HepG2 (cell line): ENCODE results near the gene FAM78B. TPM values are rescaled to one million over a fixed set of nuclear protein-coding genes. Genes with fewer than 3 reads are reported as not detected.

Experiments used
- ATAC-seq: fragments of 200-7000 bp; cut with Tn5 transposase; 3 replicates; pipeline ENCODE4 v1.9.1; 2020; ENCODE audit warnings: mild to moderate bottlenecking, moderate library complexity
- BruUV-seq: library from RNA; stranded (reverse); fragments of 400-500 nt; replicated peaks from 2 replicates; lab custom pipeline; 2021; lab: Mats Ljungman, UMichigan
- CTCF ChIA-PET: fragments of 300-600 bp; formaldehyde crosslinking; extraction: SDS; loops from one replicate; lab custom pipeline; 2021; ENCODE audit warnings: low total read pairs, inconsistent platforms, low intra/inter-chr PET ratio; lab: Yijun Ruan, JAX
- POLR2A ChIA-PET: fragments of 350-600 bp; sonication (Branson Sonifier 250); formaldehyde crosslinking; loops from one replicate; lab custom pipeline; 2020; ENCODE audit warnings: antibody characterized with exemption, inconsistent platforms; lab: Yijun Ruan, JAX
- DNase-seq: peaks from one replicate; pipeline ENCODE4 v3.0.0-alpha.2; 2015; ENCODE audit warnings: low spot score
- FAIRE-seq: peaks from 3 replicates; lab custom pipeline; 2011; peaks lifted over from hg19 to GRCh38; lab: Jason Lieb, UNC
- H2AFZ ChIP-seq: one replicate; pipeline ENCODE4 v1.6.1; 2011; ENCODE audit warnings: low read length, inconsistent platforms
- H3K27ac ChIP-seq: fragments of 300-600 bp; 3 replicates; pipeline ENCODE4 v1.8.0; 2011; ENCODE audit warnings: mixed run types, mild to moderate bottlenecking, mixed read lengths, low read length, inconsistent platforms; ENCODE audit not compliant: insufficient read depth; ENCODE audit errors: extremely low read length
- H3K27me3 ChIP-seq, 2 experiments: fragments of 200-600 bp in 1 of 2; 2 replicates in 1 of 2; 3 replicates in 1 of 2; pipeline versions ENCODE4 v1.6.0 to v1.8.0; 2011; ENCODE audit warnings: low read length in 2 of 2, mild to moderate bottlenecking in 2 of 2, moderate library complexity in 2 of 2, inconsistent platforms in 1 of 2; ENCODE audit not compliant: insufficient read depth in 2 of 2, control insufficient read depth in 1 of 2
- H3K36me3 ChIP-seq, 2 experiments: fragments of 200-600 bp in 1 of 2; replicated peaks in 1 of 2; 2 replicates in 1 of 2; 3 replicates in 1 of 2; pipeline versions ENCODE4 v1.5.1 to v1.8.0; 2011; ENCODE audit warnings: low read length in 2 of 2, inconsistent platforms in 1 of 2; ENCODE audit not compliant: insufficient read depth in 2 of 2, control insufficient read depth in 1 of 2
- H3K4me1 ChIP-seq: 2 replicates; pipeline ENCODE4 v1.5.1; 2012; ENCODE audit warnings: low read length, inconsistent platforms; ENCODE audit not compliant: insufficient read depth
- H3K4me2 ChIP-seq: 2 replicates; pipeline ENCODE4 v1.6.0; 2011; ENCODE audit warnings: low read depth, low read length, inconsistent platforms
- H3K4me3 ChIP-seq, 3 experiments: fragments of 200-600 bp in 1 of 3; sonication (generic), shearing (Covaris generic) in 1 of 3; replicated peaks in 1 of 3; 2 replicates each; pipeline ENCODE4 v1.5.1; 2011 to 2016; ENCODE audit warnings: low read length in 3 of 3, inconsistent platforms in 2 of 3, low read depth in 2 of 3, mild to moderate bottlenecking in 2 of 3, control low read depth in 1 of 3, mixed read lengths in 1 of 3; ENCODE audit not compliant: insufficient read depth in 1 of 3
- H3K79me2 ChIP-seq: one replicate; pipeline ENCODE4 v1.6.1; 2011; ENCODE audit warnings: low read length, inconsistent platforms; ENCODE audit not compliant: insufficient read depth
- H3K9ac ChIP-seq: 2 replicates; pipeline ENCODE4 v1.6.0; 2011; ENCODE audit warnings: mild to moderate bottlenecking, low read depth, low read length, inconsistent platforms; ENCODE audit not compliant: insufficient read depth
- H3K9me3 ChIP-seq: 2 replicates; pipeline ENCODE4 v1.5.1; 2012; ENCODE audit warnings: mild to moderate bottlenecking, low read length
- H4K20me1 ChIP-seq: 2 replicates; pipeline ENCODE4 v1.6.0; 2011; ENCODE audit warnings: inconsistent platforms, mild to moderate bottlenecking, low read length, moderate library complexity; ENCODE audit not compliant: insufficient read depth
- ADNP ChIP-seq: sonication (generic); formaldehyde crosslinking; IDR thresholded peaks from 2 replicates; pipeline ENCODE4 v1.4.0; 2020; ENCODE audit warnings: missing genetic modification reagents
- EHMT2 ChIP-seq: fragments of 200-600 bp; sonication (generic); IDR thresholded peaks from 2 replicates; pipeline ENCODE4 v1.7.0; 2017; ENCODE audit warnings: antibody characterized with exemption, low read depth, low read length, borderline replicate concordance
- HNRNPK ChIP-seq: fragments of 200-400 bp; formaldehyde crosslinking; IDR thresholded peaks from 2 replicates; pipeline ENCODE4 v1.6.1; 2018; ENCODE audit warnings: low read length, low read depth, moderate library complexity, mild to moderate bottlenecking; ENCODE audit not compliant: poor library complexity, severe bottlenecking
- JUNB ChIP-seq: sonication (generic); formaldehyde crosslinking; IDR thresholded peaks from 2 replicates; pipeline ENCODE4 v1.8.0; 2022; ENCODE audit warnings: missing genetic modification reagents, mild to moderate bottlenecking, borderline replicate concordance
- MBNL3 ChIP-seq: fragments of 250-450 bp; sonication (Bioruptor Pico); conservative IDR thresholded peaks from 2 replicates; pipeline ENCODE4 v1.8.0; 2022; ENCODE audit warnings: mild to moderate bottlenecking, inconsistent platforms
- PPARG ChIP-seq: conservative IDR thresholded peaks from 2 replicates; pipeline ENCODE4 v1.6.1; 2016; ENCODE audit warnings: missing biosample characterization, missing genetic modification reagents
- SMAD9 ChIP-seq: sonication (generic); formaldehyde crosslinking; IDR thresholded peaks from 2 replicates; pipeline ENCODE4 v1.5.1; 2020; ENCODE audit warnings: mild to moderate bottlenecking, missing genetic modification reagents
- ZFP36L1 ChIP-seq: sonication (generic); formaldehyde crosslinking; IDR thresholded peaks from 2 replicates; pipeline ENCODE4 v1.8.0; 2022; ENCODE audit warnings: mild to moderate bottlenecking, missing genetic modification reagents, moderate library complexity
- ZNF234 ChIP-seq: sonication (generic); formaldehyde crosslinking; conservative IDR thresholded peaks from 2 replicates; pipeline ENCODE4 v1.5.1; 2020; ENCODE audit warnings: mild to moderate bottlenecking, missing genetic modification reagents
- ZNF251 ChIP-seq: sonication (generic); formaldehyde crosslinking; IDR thresholded peaks from 2 replicates; pipeline ENCODE4 v1.9.0; 2021; ENCODE audit warnings: mild to moderate bottlenecking, missing genetic modification reagents
- ZNF292 ChIP-seq: sonication (generic); formaldehyde crosslinking; IDR thresholded peaks from 2 replicates; pipeline ENCODE4 v1.8.1; 2022; ENCODE audit warnings: mild to moderate bottlenecking, low read depth, missing genetic modification reagents, borderline replicate concordance
- ZNF607 ChIP-seq: sonication (generic); formaldehyde crosslinking; IDR thresholded peaks from 2 replicates; pipeline ENCODE4 v1.5.1; 2020; ENCODE audit warnings: missing genetic modification reagents, mild to moderate bottlenecking, borderline replicate concordance
- ZNF629 ChIP-seq: sonication (generic); formaldehyde crosslinking; conservative IDR thresholded peaks from 2 replicates; pipeline ENCODE4 v1.5.0; 2020; ENCODE audit warnings: missing genetic modification reagents
- ZUFSP ChIP-seq: sonication (generic); formaldehyde crosslinking; IDR thresholded peaks from 2 replicates; pipeline ENCODE4 v1.9.0; 2021; ENCODE audit warnings: missing genetic modification reagents, mild to moderate bottlenecking, borderline replicate concordance
- WGBS: methylation state at CpG from one replicate; pipeline ENCODE4 v1.1.6; 2017; ENCODE audit warnings: low lambda C conversion rate; 5-methylcytosine and 5-hydroxymethylcytosine counted together
- in situ Hi-C: cut with HindIII; loops from 2 replicates; pipeline ENCODE4 v1.10.0; 2017; ENCODE audit warnings: low pct_unique_long_range_greater_than_20kb; ENCODE audit not compliant: extremely low pct_ligation_motif_present
- intact Hi-C: fragments of 100-400 bp; cut with micrococcal nuclease; formaldehyde crosslinking; loops from one replicate; pipeline ENCODE4 v1.10.0; 2022; ENCODE audit not compliant: unreplicated experiment
- polyA plus RNA-seq, 8 experiments: library from polyadenylated mRNA; depleted of rRNA in 3 of 8; stranded (reverse) in 7 of 8; unstranded in 1 of 8; fragments of >200 nt; fragmentation: Illumina TruSeq in 4 of 8; extraction: Trizol in 4 of 8; gene quantifications; 2 replicates each; pipeline versions ENCODE4 v1.2.1 to v1.2.3, GENCODE V29; 2011 to 2016; ENCODE audit warnings: low read depth in 4 of 8, missing spikeins in 1 of 8, mixed read lengths in 1 of 8; ENCODE audit not compliant: insufficient read depth in 1 of 8
- total RNA-seq, 5 experiments: library from RNA; depleted of rRNA; stranded (reverse); fragments of >200 nt; fragmentation: Illumina TruSeq; extraction: Trizol; gene quantifications; 2 replicates each; pipeline ENCODE4 v1.2.3, GENCODE V29; 2016; ENCODE audit warnings: low read depth in 1 of 5
- TF ChIP-seq, protein P1 (sequence below): sonication (generic); formaldehyde crosslinking; conservative IDR thresholded peaks from 2 replicates; pipeline ENCODE4 v1.8.0; 2022; ENCODE audit warnings: mild to moderate bottlenecking, moderate library complexity, missing genetic modification reagents
- TF ChIP-seq, protein P2 (sequence below), 2 experiments: sonication (generic) in 1 of 2; formaldehyde crosslinking in 1 of 2; IDR thresholded peaks; 2 replicates each; pipeline versions ENCODE4 v1.4.0 to v1.6.1; 2018 to 2020; ENCODE audit warnings: missing genetic modification reagents in 2 of 2, borderline replicate concordance in 1 of 2, low read depth in 1 of 2, mild to moderate bottlenecking in 1 of 2, missing biosample characterization in 1 of 2

FAM78B gene
- total and polyA plus RNA-seq, 2 of the 13 experiments (the other 11 are each of a cell fraction or from before 2014, with no cell fraction given): 0.22 to 0.31 TPM

DNA sequence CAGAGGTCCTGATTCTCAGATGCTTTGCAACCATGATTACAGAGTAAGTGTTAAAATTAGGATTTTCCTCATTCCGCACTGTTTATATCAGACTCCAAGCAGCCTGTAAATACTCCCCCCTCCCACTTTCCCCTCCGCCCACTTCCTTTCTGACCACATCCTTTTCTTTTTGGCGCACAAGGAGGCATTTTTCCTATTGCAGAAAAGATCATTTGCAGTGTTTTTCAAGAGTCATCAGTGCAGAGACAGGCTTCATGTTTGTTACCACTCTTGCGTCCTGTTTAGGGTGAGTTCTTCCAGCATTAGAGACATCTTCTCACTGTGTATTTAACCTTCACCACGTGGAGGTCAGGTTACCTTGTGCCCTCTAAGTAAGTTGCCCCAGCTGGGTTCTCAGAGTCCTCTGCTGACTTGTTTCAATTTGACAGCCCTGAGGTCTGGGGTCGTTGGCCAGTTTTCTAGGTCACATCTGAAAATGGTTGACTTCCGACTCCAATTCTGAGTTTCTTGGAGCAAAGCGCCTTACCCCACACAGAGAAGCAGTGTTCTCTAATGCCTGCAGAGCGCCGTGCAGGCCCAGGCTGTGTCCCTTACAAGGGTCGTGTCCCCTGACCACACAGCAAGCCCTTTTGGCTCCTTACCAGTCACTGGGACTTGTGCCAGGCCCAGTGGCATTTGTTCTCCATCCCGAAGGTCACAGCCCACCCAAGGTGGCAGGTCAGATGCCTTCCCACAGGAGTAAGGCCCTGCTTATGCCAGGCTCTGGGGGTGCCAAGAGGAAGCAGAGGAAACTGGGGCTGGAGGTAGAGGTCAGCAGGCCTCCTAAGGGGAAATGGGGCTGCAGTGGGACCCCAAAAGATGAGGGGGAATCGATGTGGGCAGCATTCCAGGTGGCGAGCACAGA is 85.6 kb downstream of the FAM78B start:
- H3K4me2 ChIP-seq: no peak overlapping the region

More for the DNA sequence above, 85.6 kb downstream of the FAM78B start:
- no peaks in the 10 kb centered on the region for H4K20me1 ChIP-seq
- H3K27ac ChIP-seq: no peak overlapping the region
- 53% methylated on average over 6 of the region's 14 CpGs for WGBS
- no peak overlapping the region for H3K4me3 ChIP-seq
- H3K4me1 ChIP-seq: peaks cover 10% of the 10 kb centered on the region
- CTCF ChIA-PET: no interaction called here
- H3K79me2 ChIP-seq: no peaks in the 10 kb centered on the region
- DNase-seq (no peak), ATAC-seq (no peak), FAIRE-seq (no peak)
- H3K36me3 ChIP-seq: no peaks in the 10 kb centered on the region
- BruUV-seq: no TSS peak
- H3K9ac ChIP-seq: no peak overlapping the region
- TF ChIP-seq JUNB (CRISPR knock-in tag): no peak
- no peak for TF ChIP-seq HNRNPK
- TF ChIP-seq, protein P1, sequence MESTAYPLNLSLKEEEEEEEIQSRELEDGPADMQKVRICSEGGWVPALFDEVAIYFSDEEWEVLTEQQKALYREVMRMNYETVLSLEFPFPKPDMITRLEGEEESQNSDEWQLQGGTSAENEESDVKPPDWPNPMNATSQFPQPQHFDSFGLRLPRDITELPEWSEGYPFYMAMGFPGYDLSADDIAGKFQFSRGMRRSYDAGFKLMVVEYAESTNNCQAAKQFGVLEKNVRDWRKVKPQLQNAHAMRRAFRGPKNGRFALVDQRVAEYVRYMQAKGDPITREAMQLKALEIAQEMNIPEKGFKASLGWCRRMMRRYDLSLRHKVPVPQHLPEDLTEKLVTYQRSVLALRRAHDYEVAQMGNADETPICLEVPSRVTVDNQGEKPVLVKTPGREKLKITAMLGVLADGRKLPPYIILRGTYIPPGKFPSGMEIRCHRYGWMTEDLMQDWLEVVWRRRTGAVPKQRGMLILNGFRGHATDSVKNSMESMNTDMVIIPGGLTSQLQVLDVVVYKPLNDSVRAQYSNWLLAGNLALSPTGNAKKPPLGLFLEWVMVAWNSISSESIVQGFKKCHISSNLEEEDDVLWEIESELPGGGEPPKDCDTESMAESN (CRISPR knock-in tag): no peak
- no peak for TF ChIP-seq ZFP36L1 (CRISPR knock-in tag)
- no peak for TF ChIP-seq ZNF292 (CRISPR knock-in tag)
- no peak for TF ChIP-seq EHMT2
- no peak for TF ChIP-seq SMAD9 (CRISPR knock-in tag)
- no peak for TF ChIP-seq ZNF607 (CRISPR knock-in tag)
- TF ChIP-seq, protein P2, sequence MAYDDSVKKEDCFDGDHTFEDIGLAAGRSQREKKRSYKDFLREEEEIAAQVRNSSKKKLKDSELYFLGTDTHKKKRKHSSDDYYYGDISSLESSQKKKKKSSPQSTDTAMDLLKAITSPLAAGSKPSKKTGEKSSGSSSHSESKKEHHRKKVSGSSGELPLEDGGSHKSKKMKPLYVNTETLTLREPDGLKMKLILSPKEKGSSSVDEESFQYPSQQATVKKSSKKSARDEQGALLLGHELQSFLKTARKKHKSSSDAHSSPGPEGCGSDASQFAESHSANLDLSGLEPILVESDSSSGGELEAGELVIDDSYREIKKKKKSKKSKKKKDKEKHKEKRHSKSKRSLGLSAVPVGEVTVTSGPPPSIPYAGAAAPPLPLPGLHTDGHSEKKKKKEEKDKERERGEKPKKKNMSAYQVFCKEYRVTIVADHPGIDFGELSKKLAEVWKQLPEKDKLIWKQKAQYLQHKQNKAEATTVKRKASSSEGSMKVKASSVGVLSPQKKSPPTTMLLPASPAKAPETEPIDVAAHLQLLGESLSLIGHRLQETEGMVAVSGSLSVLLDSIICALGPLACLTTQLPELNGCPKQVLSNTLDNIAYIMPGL (CRISPR knock-in tag; IDR thresholded peaks at IDR 0.05; ENCODE audit: borderline replicate concordance in 1 of 2, low read depth in 1 of 2): no peak
- TF ChIP-seq ZUFSP (CRISPR knock-in tag): no peak
- no peak for TF ChIP-seq ZNF629 (CRISPR knock-in tag)
- no peak for TF ChIP-seq ADNP
- no peak for TF ChIP-seq ZNF234 (CRISPR knock-in tag)
- TF ChIP-seq MBNL3 (CRISPR knock-in tag): no peak
- TF ChIP-seq PPARG (CRISPR knock-in tag): no peak
- TF ChIP-seq ZNF251 (CRISPR knock-in tag): no peak
- no peak overlapping the region for H2AFZ ChIP-seq
- intact Hi-C loops: no loop called here
- POLR2A ChIA-PET: no interaction called here
- no peaks in the 10 kb centered on the region for H3K9me3 ChIP-seq
- in situ Hi-C loops: no loop called here
- no peaks in the 10 kb centered on the region for H3K27me3 ChIP-seq
